Spleen (tissue), 7 donors: Measurements from ENCODE around the gene ATP5PB.

Source experiments
- CTCF ChIP-seq, 11 experiments: fragments of 200-600 bp in 7 of 11; fragments of 450-650 bp in 4 of 11; sonication (generic) in 4 of 11; IDR thresholded peaks in 8 of 11; conservative IDR thresholded peaks in 3 of 11; 1 replicate in 7 of 11; 2 replicates in 4 of 11; pipeline versions ENCODE4 v1.4.0 to v1.8.0; 2016 to 2021; ENCODE audit warnings: antibody characterized with exemption in 11 of 11, inconsistent platforms in 4 of 11, mild to moderate bottlenecking in 1 of 11
- POLR2A ChIP-seq, 3 donors: fragments of 450-650 bp; IDR thresholded peaks; one replicate each; pipeline ENCODE4 v1.5.1; 2017; ENCODE audit warnings: antibody characterized with exemption in 3 of 3, mild to moderate bottlenecking in 1 of 3
- POLR2AphosphoS5 ChIP-seq, 3 donors: sonication (generic); formaldehyde crosslinking; IDR thresholded peaks; one replicate each; pipeline ENCODE4 v1.5.1; 2017; ENCODE audit warnings: antibody characterized with exemption in 3 of 3
- donor health status: DM: no; HTN: no; CAD: no; lungs with moderate emphysema.
- donor health status: DM: no; HTN: no; CAD: no.
- donor health status: DM: no; HTN: no; CAD: no.

- no peak for TF ChIP-seq CTCF (IDR thresholded peaks at IDR 0.05 in 8 of 11, conservative IDR thresholded peaks at IDR 0.05 in 3 of 11)
- TF ChIP-seq POLR2A (IDR thresholded peaks at IDR 0.05): no peak
- TF ChIP-seq POLR2AphosphoS5 (IDR thresholded peaks at IDR 0.05): no peak
These were observed 37.2 kb downstream of the ATP5PB start for GRCh38 chr1:111486431-111486830.
